ENCODE data around the gene TIAM2. TPM values are rescaled to one million over a fixed set of nuclear protein-coding genes. Genes with fewer than 3 reads are reported as not detected.

The TIAM2 gene
- 10 to 100 TPM in 6 of 7 donors, 1 to 10 TPM in 1; 9.7 to 21.9 (median 13.1) TPM for total RNA-seq
- polyA plus RNA-seq, result 1 to 10 TPM; 4.3 to 5.7 (median 5.4) TPM
- long read RNA-seq, donor 1, result 0 reads
- long read RNA-seq, donor 2, partial matches to known transcripts, result 0 of 1 reads
- long read RNA-seq, donor 2, other reads (novel, unspliced or antisense), result 0 of 1 reads

GRCh38 chr6:154995254-154996015 is at the start of gene TIAM2:
Gene TIAM2 (plus strand): TSS chr6:154995315. CDS start chr6:155129224, 133,909 bp downstream.
- 0 to 1% (median 1%) methylated on average over 11 to 102 of the region's 102 CpGs for WGBS, 5 donors
- no peak for DNase-seq
- intact Hi-C loops (cut with DNase I; ENCODE audit: low total_unique reads), result no loop called here
- H3K4me1 ChIP-seq, result peaks cover 5 to 19% (median 12%) of the 10 kb centered on the region in 6 donors
- TF ChIP-seq CTCF (IDR thresholded peaks at IDR 0.05 in 8 of 11, conservative IDR thresholded peaks at IDR 0.05 in 3 of 11) (peak in 1 of 11 experiments; percentile 17), POLR2A (IDR thresholded peaks at IDR 0.05) (no peak)
- no peaks in the 10 kb centered on the region for H3K36me3 ChIP-seq
- H3K27ac ChIP-seq, result no peak within 1 kb of the TSS
- no peaks in the 10 kb centered on the region for H3K9me3 ChIP-seq
- H3K4me3 ChIP-seq, result peak within 1 kb of the TSS; percentile 27 to 66 (median 38)
- H3K27me3 ChIP-seq (replicated peaks in 1 of 7), result peaks cover 0 to 61% (median 23%) of the 10 kb centered on the region in 7 donors

- peaks cover 0 to 25% (median 15%) of the 10 kb centered on the region in 6 donors for H3K4me1 ChIP-seq
- H3K27me3 ChIP-seq (replicated peaks in 1 of 7), result no peaks in the 10 kb centered on the region
- peaks cover 0 to 21% (median 0%) of the 10 kb centered on the region in 6 donors for H3K36me3 ChIP-seq
- no peak for TF ChIP-seq POLR2A (IDR thresholded peaks at IDR 0.05)
- TF ChIP-seq CTCF (IDR thresholded peaks at IDR 0.05 in 8 of 11, conservative IDR thresholded peaks at IDR 0.05 in 3 of 11), result no peak
- TF ChIP-seq POLR2AphosphoS5 (IDR thresholded peaks at IDR 0.05), result no peak
- no peak for DNase-seq
- H3K27ac ChIP-seq, result peak overlapping the region in 1 of 8 donors; percentile 51
- no peak overlapping the region for H3K4me3 ChIP-seq
- H3K9me3 ChIP-seq, result no peaks in the 10 kb centered on the region
- intact Hi-C loops (cut with DNase I; ENCODE audit: low total_unique reads), result no loop called here
- WGBS, 5 donors, result 80 to 92% (median 90%) methylated on average over 6 to 7 of the region's 7 CpGs
Measured at GRCh38 chr6:154950979-154951344, 44.2 kb upstream of the TIAM2 start.

- Histone ChIP-seq H3K9me3 (no peaks in the 10 kb centered on the region), H3K4me3 (no peak overlapping the region), H3K36me3 (peaks cover 0 to 19% (median 0%) of the 10 kb centered on the region in 6 donors), H3K4me1 (peaks cover 0 to 25% (median 15%) of the 10 kb centered on the region in 6 donors), H3K27ac (peak overlapping the region in 4 of 8 donors; percentile 10 to 51 (median 26)), H3K27me3 (replicated peaks in 1 of 7) (no peaks in the 10 kb centered on the region)
- intact Hi-C loops (cut with DNase I; ENCODE audit: low total_unique reads), result no loop called here
- WGBS, 5 donors, result 19 to 40% (median 26%) methylated on average over 9 to 10 of the region's 10 CpGs
- TF ChIP-seq POLR2AphosphoS5 (IDR thresholded peaks at IDR 0.05) (no peak), CTCF (IDR thresholded peaks at IDR 0.05 in 8 of 11, conservative IDR thresholded peaks at IDR 0.05 in 3 of 11) (no peak), POLR2A (IDR thresholded peaks at IDR 0.05) (no peak)
- DNase-seq, result no peak
Measured at GRCh38 chr6:154951345-154952200, 43.5 kb upstream of the TIAM2 start.

Data from spleen (tissue), 13 donors.